Stimulated activated naive CD8-positive, alpha-beta T cell treated with anti-CD3 and anti-CD28 coated beads, Interleukin-15, Interleukin-2, amounts not matched to agents 100 ng/mL and 50 ng/mL, for 24 hours (primary cell): ENCODE data around the gene E2F7.

Experiments
- H3K27ac Mint-ChIP-seq: one replicate; pipeline ENCODE4 v1.8.0; 2021; ENCODE audit warnings: mild to moderate bottlenecking, mixed read lengths
- H3K27me3 Mint-ChIP-seq: one replicate; pipeline ENCODE4 v1.8.0; 2021; ENCODE audit warnings: mixed read lengths
- H3K36me3 Mint-ChIP-seq: one replicate; pipeline ENCODE4 v1.8.0; 2021; ENCODE audit warnings: low read depth, mixed read lengths
- H3K4me1 Mint-ChIP-seq: one replicate; pipeline ENCODE4 v1.8.0; 2021; ENCODE audit warnings: low read depth, mixed read lengths
- H3K4me3 Mint-ChIP-seq: one replicate; pipeline ENCODE4 v1.8.0; 2021; ENCODE audit warnings: mild to moderate bottlenecking, mixed read lengths
- H3K9me3 Mint-ChIP-seq: one replicate; pipeline ENCODE4 v1.8.0; 2021; ENCODE audit warnings: mixed read lengths

E2F7 gene

DNA sequence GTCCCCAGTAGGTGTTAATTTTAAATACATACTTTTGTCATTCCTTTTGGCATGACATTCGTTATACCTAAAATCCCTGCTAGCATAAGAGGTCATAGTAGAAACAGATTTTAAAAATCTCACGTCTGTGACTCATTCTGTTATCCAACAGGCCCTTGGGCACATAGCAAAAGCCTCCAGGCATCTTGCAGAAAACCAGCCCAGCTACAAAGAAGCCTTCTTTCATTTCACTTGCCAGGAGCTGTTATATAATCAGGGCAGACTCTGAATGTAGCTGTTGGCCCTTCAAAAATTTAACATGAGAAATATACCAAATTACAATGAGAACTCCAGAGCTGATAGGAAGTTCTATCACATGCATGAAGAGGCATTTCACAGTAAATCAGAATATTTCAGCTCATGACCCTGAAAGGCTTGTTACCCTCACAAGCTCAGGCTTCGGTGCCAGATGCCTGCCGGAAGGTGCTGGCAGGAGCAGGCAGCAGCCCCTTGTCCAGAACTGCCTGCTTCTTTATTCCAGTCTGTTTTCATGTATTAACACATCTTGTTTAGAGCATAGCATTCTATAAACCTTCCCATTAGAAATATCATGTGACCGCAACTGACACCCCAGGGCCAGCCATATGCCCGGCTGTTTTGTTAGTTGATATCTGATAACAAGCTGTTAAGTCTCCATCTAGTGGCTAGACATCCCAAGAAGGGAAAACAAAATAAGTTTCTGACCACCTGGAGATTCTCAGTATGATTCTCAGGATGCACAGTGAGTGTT is 17.8 kb downstream of the E2F7 start:
- no peak overlapping the region for H3K27ac Mint-ChIP-seq
- no peaks in the 10 kb centered on the region for H3K9me3 Mint-ChIP-seq
- H3K4me3 Mint-ChIP-seq = no peak overlapping the region
- H3K36me3 Mint-ChIP-seq = peaks cover 6% of the 10 kb centered on the region
- H3K27me3 Mint-ChIP-seq = no peaks in the 10 kb centered on the region
- no peaks in the 10 kb centered on the region for H3K4me1 Mint-ChIP-seq

DNA sequence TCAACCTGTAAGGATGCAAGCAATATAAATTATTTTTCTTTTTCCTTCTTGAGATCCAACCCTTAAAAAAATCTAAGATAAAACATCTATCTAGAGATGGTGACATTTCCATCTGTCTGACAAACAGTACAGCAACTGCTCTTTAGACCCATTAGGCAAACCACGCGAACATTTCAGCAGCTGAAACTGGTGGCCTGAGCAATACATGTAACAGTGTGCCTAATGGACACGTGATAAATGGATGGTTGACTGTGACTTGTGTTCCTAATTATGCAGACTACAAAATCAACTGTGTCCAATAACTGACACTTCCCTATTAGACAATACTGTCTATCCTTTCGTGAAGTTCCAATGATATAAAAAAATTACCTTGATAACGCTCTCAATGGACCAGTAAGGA is 18.9 kb downstream of the E2F7 start:
- Mint-ChIP-seq H3K9me3 (no peaks in the 10 kb centered on the region), H3K4me1 (no peaks in the 10 kb centered on the region), H3K27ac (no peak overlapping the region), H3K4me3 (no peak overlapping the region), H3K36me3 (peaks cover 11% of the 10 kb centered on the region), H3K27me3 (no peaks in the 10 kb centered on the region)

DNA sequence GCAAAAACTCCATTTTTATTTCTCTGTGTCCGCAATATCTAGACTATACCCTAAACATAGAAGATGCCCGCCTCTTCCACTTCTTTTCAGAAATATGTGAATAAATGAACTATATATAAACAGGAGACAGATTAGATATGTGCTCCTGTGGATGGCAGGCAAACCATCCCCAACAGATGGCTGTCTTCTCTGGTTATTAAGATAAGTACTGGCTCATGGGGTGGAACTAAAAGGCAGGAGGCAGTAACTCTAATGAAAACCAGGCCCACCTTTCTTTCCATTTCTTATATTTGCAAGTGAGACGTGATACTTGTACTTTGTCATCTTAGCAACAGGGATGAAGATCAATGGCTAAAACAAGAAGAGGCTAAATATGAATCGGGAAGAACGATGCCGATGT is 20.2 kb downstream of the E2F7 start:
- Mint-ChIP-seq H3K4me1 (no peaks in the 10 kb centered on the region), H3K9me3 (no peaks in the 10 kb centered on the region), H3K4me3 (no peak overlapping the region), H3K36me3 (peaks cover 11% of the 10 kb centered on the region), H3K27me3 (no peaks in the 10 kb centered on the region), H3K27ac (no peak overlapping the region)

GRCh38 chr12:77044721-77045120 is 20.6 kb downstream of the E2F7 start:
- Mint-ChIP-seq H3K4me1 (no peaks in the 10 kb centered on the region), H3K36me3 (peaks cover 11% of the 10 kb centered on the region), H3K4me3 (no peak overlapping the region), H3K27me3 (no peaks in the 10 kb centered on the region), H3K27ac (no peak overlapping the region), H3K9me3 (no peaks in the 10 kb centered on the region)

GRCh38 chr12:77042833-77043232 is 22.5 kb downstream of the E2F7 start:
- no peak overlapping the region for H3K4me3 Mint-ChIP-seq
- peaks cover 11% of the 10 kb centered on the region for H3K36me3 Mint-ChIP-seq
- H3K9me3 Mint-ChIP-seq = no peaks in the 10 kb centered on the region
- H3K4me1 Mint-ChIP-seq = no peaks in the 10 kb centered on the region
- H3K27ac Mint-ChIP-seq = no peak overlapping the region
- H3K27me3 Mint-ChIP-seq = no peaks in the 10 kb centered on the region

- Mint-ChIP-seq H3K27ac (no peak overlapping the region), H3K9me3 (peaks cover 9% of the 10 kb centered on the region), H3K27me3 (no peaks in the 10 kb centered on the region), H3K4me1 (no peaks in the 10 kb centered on the region), H3K36me3 (peaks cover 11% of the 10 kb centered on the region), H3K4me3 (no peak overlapping the region)
Observed at GRCh38 chr12:77040231-77040630, 25.1 kb downstream of the E2F7 start.

DNA sequence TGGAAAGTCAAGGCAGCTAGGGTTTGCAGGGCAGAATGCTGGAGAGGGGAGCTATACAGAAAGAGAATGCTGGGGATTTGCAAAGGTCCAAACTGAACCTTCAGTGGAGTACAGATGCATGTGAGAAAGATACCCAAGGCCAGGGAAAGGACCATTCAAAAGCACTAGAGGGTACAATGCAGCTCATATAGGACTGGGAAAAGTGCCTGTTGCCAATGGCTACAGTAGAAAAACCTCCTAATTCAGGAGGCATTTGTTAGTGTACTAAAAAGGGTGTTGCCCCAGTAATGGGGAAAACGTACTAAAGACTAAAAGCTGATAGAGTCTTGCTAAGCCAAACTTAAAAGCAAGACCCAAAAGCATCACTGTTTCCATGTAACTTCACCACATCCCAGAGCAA is 30.1 kb downstream of the E2F7 start:
- Mint-ChIP-seq H3K36me3 (peaks cover 15% of the 10 kb centered on the region), H3K9me3 (peaks cover 9% of the 10 kb centered on the region), H3K4me3 (no peak overlapping the region), H3K4me1 (peaks cover 8% of the 10 kb centered on the region), H3K27ac (no peak overlapping the region), H3K27me3 (no peaks in the 10 kb centered on the region)

- H3K36me3 Mint-ChIP-seq = peaks cover 24% of the 10 kb centered on the region
- no peaks in the 10 kb centered on the region for H3K27me3 Mint-ChIP-seq
- no peak overlapping the region for H3K27ac Mint-ChIP-seq
- H3K9me3 Mint-ChIP-seq = peaks cover 9% of the 10 kb centered on the region
- peaks cover 8% of the 10 kb centered on the region for H3K4me1 Mint-ChIP-seq
- no peak overlapping the region for H3K4me3 Mint-ChIP-seq
Observed at GRCh38 chr12:77033658-77034536, 31.5 kb downstream of the E2F7 start.

- Mint-ChIP-seq H3K27ac (no peak overlapping the region), H3K4me3 (no peak overlapping the region), H3K27me3 (no peaks in the 10 kb centered on the region), H3K36me3 (peaks cover 20% of the 10 kb centered on the region), H3K9me3 (peaks cover 6% of the 10 kb centered on the region), H3K4me1 (peaks cover 8% of the 10 kb centered on the region)
Observed at GRCh38 chr12:77032406-77032805, 33.0 kb downstream of the E2F7 start.

DNA sequence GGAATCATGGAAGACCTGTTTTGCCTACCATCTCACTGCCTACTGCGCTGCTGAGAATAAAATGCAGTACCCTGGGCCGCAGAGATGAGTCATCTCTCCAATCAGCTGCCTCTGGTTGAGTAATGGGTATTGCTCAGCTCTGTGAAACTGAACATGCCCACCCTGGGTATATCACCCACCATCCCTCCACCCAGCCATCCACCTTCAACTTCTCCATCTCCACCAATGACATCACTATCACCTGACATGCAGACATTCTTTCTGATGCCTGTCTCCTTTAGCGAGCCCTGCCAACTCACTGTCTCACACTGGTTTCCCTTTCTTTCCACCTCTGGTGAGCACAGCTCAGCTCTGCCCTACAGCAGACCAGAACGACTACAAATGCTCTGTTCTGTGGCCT is 33.6 kb downstream of the E2F7 start:
- Mint-ChIP-seq H3K27ac (no peak overlapping the region), H3K4me3 (no peak overlapping the region), H3K36me3 (peaks cover 18% of the 10 kb centered on the region), H3K27me3 (no peaks in the 10 kb centered on the region), H3K4me1 (peaks cover 8% of the 10 kb centered on the region), H3K9me3 (peaks cover 5% of the 10 kb centered on the region)

GRCh38 chr12:77025782-77026314 is 39.5 kb downstream of the E2F7 start:
- H3K36me3 Mint-ChIP-seq = peaks cover 18% of the 10 kb centered on the region
- no peaks in the 10 kb centered on the region for H3K9me3 Mint-ChIP-seq
- no peak overlapping the region for H3K27ac Mint-ChIP-seq
- H3K4me1 Mint-ChIP-seq = no peaks in the 10 kb centered on the region
- H3K4me3 Mint-ChIP-seq = no peak overlapping the region
- H3K27me3 Mint-ChIP-seq = no peaks in the 10 kb centered on the region

DNA sequence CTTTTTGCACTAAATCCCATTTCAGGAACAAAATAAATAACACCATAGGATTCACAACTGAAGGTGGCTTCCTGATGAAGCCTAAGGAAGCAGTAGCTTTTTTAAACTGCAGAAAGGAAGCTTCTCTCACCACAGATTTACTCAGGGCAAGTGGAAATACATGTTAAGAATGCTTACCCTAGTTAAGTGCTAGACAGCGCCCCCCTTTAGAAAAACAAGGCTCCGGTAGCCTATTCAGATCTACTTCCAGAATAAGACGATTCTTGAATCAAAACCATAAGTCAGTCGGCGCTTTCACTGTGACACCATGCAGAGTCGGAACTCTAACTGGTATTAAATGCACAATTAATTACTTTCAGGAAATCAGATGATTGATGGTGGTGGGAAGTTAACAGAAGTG is 41.9 kb downstream of the E2F7 start:
- Mint-ChIP-seq H3K9me3 (no peaks in the 10 kb centered on the region), H3K27me3 (no peaks in the 10 kb centered on the region), H3K27ac (no peak overlapping the region), H3K36me3 (peaks cover 13% of the 10 kb centered on the region), H3K4me3 (no peak overlapping the region), H3K4me1 (no peaks in the 10 kb centered on the region)

DNA sequence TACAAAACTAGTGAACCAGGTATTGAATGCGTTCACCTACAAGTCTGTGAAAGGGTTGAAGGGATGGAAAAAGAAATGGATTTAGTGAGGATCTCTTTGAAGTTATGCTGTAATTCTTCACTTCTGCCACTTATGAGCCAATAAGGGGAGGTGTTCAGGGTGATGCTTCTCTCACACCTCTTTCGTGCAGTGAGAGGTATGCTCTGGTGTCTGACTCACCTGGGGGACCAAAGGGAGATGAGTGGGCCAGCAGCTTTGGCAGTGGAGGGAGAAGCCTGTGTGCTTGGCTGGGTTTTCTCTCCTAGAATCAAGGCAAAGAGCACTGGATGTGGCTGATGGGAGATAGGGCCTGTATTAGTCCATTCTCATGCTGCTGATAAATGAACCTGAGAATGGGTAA is 45.4 kb downstream of the E2F7 start:
- peaks cover 13% of the 10 kb centered on the region for H3K36me3 Mint-ChIP-seq
- H3K27ac Mint-ChIP-seq = no peak overlapping the region
- H3K4me1 Mint-ChIP-seq = no peaks in the 10 kb centered on the region
- H3K9me3 Mint-ChIP-seq = no peaks in the 10 kb centered on the region
- no peaks in the 10 kb centered on the region for H3K27me3 Mint-ChIP-seq
- no peak overlapping the region for H3K4me3 Mint-ChIP-seq

- no peaks in the 10 kb centered on the region for H3K4me1 Mint-ChIP-seq
Observed at GRCh38 chr12:77016606-77017005, 48.8 kb downstream of the E2F7 start.

DNA sequence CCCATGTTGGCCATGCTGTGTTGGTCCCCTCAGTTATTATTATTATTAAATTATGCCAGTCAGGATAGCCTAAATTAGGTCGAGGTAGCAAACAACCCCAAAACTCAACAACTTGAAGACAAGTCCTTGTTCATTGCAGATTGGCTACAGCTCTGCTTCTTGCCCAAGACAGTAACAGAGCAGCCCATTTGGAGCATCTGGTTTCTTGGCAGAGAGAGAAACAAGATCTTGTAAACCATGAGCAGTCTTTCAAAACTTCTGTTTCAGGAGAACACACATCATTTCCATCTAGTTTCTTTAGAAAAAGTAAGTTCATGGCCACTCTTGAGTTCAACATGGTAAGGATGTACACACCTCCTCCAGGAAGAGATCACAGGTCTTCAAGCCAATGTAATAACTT is 52.3 kb downstream of the E2F7 start:
- Mint-ChIP-seq H3K4me3 (no peak overlapping the region), H3K9me3 (no peaks in the 10 kb centered on the region), H3K4me1 (no peaks in the 10 kb centered on the region), H3K27me3 (peaks cover 9% of the 10 kb centered on the region), H3K36me3 (no peaks in the 10 kb centered on the region), H3K27ac (no peak overlapping the region)

More at GRCh38 chr12:77016606-77017005, 48.8 kb downstream of the E2F7 start:
- Mint-ChIP-seq H3K4me3 (no peak overlapping the region), H3K9me3 (no peaks in the 10 kb centered on the region), H3K36me3 (peaks cover 3% of the 10 kb centered on the region), H3K27ac (no peak overlapping the region), H3K27me3 (no peaks in the 10 kb centered on the region)
